IPS-NIHi7 (cell line): ENCODE measurements around the gene FYB1.

ENCODE experiments used
- DNase-seq: peaks from one replicate; pipeline ENCODE4 v3.0.0; 2012; ENCODE audit warnings: mixed read lengths; ENCODE audit errors: extremely low spot score

Gene FYB1

DNA sequence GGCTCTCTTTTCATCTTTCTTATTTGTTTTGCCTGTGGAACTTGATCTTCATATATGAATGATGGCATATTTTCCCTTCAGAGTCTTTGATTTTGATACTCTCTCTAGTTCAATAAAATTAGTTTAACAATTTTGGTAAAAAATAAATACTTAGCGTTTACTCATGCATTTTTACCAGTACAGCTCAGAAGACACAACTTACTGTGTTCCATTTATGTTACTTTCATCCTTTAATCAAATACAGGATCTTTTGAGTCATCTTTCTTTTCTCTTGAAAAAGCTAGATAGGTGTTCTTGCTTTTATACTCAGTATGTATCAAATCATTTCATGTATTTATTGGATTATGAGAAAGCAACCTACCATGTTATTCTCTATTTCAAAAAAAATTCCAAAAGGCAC is 98.0 kb downstream of the FYB1 start:
- no peak for DNase-seq

DNA sequence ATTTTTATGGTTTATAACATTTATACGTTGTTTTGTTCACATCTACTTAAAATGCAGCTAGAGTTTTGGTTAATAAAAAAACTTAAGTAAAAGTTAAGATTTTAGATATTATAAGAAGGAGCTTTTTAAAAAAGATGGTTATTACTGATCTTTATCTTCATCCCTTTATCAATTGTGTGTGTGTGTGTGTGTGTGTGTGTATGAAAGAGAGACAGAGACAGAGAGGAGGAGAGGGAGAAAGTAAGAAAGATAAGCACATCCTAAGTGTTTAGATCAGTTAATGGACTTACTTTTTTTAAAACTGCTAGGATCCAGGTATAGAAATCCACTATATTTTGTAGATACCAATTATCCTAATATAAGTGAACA is 99.3 kb downstream of the FYB1 start:
- DNase-seq = no peak

DNA sequence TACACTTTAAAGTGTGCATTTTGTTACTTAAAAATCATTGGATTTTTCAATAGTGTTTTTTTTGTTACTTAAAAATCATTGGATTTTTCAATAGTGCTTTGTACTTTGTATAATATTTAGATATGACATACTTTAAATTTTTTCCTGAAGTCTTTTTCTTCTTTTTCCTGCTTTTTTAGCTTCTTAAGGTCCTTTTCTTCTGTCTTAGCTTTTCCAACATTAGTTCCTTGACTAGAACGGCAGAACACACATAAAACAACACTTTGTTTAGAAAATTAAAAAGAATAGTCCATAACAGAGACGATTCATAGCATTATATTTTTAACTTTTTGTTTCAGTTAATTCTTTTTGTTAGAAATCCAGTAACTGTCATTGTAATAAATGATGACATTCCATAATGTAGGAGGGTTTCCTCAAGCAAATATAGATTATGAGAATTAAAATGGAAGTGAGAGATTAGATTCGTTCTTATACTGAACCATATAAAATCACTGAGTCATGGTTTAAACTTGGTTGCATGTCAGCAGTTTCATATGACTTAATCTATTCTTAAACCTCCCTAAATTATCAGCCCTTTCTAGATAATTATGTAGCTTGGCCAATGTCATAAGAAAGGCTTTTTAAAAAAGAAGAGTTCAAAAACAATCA is 99.8 kb downstream of the FYB1 start:
- DNase-seq = no peak

DNA sequence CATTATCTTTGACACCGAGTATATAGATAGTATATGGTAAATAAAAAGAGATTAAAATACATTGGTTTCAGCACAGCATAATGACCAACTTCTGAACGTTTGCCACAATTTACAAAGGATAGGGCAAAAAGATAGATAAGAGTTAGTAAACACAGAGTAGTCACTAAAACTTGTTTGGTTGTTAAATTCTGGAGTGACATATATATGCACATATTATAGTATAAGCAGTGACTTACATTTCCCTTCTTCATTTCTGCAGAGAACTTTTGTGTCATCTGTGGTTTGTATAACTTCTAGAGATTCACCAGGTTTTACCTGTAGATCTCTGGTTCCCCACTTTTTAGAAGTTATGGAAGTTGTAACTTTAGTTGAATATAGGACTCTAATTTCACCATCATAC is 100.7 kb downstream of the FYB1 start:
- no peak for DNase-seq

DNA sequence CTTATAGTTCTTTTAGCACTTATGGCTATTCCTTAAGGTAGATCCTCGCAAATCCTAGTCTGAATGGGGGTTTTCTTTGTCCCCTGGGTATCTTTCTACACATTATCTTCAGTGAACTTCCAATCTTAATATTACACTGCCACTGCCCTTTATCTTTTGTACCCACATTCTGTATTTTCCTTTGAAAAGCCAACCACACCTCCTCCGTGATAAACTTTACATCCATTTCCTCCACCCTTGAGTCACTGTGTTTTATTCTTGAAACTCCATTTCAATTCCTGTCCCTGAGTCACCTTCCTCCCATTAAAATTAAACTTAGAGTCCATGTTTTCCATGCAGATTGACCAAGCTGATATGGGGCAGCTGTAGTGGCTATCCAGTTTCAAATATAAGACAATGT is 102.0 kb downstream of the FYB1 start:
- DNase-seq = no peak

DNA sequence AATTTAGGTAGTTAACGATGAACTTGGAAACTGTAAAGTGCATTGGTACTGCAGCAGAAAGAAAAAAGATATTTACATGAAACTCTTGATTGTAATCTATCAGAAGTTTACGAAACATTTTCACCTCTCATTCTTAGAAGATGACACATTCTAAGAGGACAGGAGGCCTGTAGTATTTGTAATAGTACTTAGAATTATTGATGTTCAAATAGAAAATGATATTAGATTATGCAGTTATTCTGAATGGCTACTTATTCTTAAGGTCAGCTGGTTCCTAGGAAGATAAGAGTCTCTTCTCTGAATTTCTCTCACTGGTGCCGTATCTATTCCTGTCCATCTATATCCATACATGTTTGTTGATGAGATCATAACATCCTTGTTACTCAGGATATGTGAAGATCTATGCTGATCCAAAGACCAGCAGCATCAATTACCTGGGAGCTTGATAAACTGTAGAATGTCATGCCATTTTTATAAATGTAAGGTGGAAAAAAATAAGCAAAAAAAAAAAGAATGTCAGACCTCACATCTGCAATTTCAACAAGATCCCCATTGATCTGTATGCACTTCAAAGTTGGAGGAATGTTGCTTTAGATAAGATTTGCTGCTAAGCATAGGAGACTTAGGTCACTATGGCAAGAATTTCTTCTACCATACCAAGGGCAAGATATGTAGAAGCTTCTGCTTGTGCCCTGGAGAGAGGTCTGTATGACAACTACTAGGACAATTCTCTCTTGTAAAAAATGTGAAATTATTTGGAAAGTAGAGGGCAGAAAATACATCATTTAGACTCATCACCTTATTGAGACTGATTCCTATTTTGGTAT is 102.8 kb downstream of the FYB1 start:
- DNase-seq = no peak

DNA sequence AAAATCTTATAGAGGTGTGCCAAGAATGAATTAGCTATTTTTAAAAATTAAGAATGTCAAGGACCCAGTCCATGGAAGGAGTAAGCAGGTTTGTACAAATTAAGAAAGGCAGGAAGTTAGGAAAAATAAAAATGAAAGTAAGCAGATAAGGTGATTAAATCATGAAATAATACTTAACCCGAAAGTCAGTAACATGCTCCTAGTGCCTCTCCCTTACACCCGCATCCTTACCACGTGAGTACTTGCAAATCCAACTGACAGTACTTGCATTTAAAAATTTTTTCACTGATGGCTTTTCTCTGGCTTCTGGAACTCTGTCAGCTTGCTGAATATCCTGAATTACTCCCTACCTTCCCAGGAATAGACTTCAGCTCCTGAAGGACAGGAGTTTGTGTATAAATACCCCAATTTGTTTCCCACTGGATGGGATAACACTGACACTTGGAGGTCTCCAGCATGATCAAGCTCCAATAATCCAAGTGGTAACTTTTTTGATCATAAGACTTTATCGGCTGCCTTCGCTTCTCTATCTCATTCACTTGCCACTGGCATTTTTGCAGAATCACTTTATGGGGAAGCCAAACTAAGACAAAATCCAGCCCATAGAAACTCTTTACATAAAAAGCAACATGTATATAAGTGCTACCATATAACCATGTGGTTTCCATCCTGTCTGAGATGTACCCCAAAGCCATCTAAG is 103.6 kb downstream of the FYB1 start:
- no peak for DNase-seq

DNA sequence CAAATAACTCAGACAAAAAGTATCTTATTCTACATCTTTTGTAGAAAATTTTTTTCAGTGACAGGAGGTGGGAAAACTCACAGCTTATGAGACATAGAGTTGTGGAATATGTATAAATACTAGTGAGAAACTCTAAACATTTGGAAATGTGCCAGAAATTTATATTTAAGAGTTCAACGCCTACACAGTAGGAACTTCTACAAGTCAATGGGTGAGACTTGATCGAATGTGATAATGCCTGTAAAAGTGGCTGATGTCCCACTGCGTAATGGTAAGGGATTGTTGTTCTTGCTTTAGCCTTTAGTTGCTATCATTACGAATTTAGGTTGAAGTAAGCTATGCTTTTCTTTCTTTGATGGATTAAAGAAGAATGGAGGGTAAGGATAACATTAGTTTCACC is 105.2 kb downstream of the FYB1 start:
- no peak for DNase-seq

DNA sequence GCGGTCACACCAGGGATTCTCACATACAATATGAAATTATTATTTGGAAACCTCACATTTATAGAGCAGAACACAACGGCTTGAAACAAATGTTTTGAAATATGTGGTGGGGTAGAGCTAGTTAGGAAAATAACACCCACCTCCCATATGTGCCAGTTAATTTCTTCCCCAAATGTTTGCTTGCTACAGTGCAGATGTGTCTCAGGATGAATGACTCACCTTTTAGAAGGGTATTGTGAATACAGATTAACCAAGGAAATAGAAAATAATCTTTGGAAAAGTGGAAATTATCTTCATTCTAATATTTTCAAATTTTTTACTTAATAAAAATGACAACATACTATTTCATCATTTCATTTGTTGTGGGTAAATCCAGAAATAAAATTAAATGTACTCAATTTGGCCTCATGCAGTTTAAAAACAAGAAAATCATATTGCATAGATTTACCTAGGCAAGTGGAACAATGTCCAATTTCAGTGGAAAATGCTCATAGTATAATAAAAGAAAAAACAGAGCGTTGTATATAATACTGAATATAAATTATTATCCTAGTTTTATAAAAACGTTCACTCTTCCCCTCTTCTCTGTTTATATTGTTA is 105.9 kb downstream of the FYB1 start:
- no peak for DNase-seq

DNA sequence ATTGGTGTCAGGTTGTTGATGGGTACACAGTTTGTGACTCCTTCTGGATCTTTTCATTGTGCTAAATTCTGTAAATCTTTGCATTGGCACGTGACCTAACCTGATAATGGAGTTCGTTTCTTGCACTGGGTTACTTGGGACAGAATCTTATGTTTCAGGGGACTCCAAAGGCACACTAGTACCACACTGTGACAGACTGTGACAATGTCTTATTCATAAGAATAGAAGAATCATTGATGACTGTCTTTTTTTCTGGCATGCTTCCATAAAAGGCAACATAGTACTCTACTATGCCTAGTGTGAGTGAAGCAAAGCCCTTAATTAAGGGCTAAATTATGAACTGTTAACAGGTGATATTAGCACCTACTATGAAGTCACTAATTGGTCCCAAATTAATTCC is 109.8 kb downstream of the FYB1 start:
- DNase-seq = no peak

DNA sequence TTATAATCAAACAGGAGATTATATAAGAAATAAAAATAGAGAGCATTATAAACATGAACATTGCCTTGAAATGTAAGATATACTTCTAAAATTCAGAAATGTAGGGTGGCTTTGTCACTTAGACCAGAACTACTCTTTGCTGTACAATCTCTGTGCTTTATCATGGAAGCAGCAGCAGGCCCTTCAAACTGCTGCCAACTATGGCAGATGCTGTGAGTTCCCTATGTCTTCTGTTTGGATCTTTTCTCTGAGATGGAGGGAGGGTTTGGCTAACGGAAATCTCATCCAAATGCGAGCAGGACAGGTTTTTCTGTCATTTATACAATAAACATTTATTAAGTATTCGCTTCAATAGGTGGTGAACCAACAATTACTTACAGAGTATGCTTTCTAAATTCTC is 110.4 kb downstream of the FYB1 start:
- no peak for DNase-seq

DNA sequence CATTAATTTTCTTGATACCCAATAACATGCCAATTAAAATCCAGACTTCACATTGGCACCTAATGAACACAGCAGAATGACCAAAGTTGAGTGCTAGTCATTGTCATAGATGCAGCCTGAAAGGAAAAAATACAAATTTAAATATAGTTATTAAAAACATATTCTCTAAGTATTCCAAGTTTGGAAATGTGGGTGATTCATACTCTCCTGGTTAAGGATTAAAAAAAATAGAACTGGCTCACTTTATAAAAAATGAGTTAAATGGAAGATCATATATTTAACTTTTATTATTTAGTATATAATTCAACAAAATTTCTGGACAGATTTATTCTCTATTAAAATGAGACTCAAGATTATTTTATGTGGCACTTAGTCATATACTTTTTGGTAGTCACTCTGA is 112.0 kb downstream of the FYB1 start:
- DNase-seq = no peak

DNA sequence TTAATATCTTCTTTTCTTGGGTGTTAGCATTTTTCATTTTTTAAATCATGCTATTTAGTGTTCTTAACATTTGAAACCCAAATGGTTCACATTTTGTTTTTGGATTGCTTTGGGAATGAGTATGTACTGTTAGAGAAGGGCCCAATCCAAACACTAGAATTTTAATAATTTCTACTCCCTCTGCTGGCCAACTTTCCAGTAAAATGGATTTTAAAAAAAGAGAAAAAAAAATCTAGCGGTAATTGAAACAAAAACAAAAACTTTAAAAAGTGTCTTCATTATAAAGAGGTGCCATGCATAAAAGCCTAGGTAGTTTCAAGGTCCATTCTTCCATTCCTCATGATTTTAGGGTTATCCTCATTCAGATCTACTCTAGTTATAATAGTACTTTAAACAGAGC is 113.0 kb downstream of the FYB1 start:
- no peak for DNase-seq

DNA sequence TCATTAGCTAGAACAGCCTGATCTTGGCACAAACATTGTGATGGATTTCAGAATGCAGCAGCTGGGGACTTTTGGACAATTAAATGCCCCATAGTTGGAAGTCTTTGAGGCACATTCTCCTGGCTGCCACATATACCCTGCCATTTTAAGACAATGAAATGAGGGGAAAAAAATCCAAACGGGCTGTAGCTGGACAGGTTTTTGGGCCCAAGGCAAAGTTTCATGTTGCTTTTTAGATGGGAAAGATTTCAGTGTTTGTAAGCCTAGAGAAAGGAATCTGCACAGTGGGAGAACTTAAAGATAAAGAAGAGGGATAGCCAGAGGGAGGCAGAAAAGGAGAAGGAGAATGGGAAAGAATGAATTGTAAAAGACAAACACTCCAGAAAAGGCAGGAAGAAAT is 115.1 kb downstream of the FYB1 start:
- no peak for DNase-seq

DNA sequence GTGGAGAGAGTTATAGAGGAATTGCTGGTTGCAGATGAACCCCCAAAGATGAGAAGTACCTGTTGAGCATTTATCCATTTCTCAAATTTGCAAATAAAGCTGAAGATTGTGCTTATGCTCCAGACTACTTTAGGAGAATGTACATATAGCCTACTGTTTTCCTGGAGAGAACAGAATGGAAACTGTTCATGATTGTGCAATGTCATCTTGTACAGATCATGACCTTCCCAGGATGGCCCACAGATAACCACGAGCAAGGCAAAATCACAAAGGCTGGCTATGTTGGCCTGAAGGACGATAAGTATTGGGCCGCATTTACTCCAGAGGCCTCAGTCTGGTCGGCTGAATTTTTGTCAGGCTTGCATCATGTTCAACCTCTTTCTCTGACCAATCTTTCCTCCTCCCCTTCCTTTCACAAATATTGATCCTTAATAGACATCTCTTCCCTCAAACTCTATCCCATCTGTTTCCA is 116.6 kb downstream of the FYB1 start:
- no peak for DNase-seq

DNA sequence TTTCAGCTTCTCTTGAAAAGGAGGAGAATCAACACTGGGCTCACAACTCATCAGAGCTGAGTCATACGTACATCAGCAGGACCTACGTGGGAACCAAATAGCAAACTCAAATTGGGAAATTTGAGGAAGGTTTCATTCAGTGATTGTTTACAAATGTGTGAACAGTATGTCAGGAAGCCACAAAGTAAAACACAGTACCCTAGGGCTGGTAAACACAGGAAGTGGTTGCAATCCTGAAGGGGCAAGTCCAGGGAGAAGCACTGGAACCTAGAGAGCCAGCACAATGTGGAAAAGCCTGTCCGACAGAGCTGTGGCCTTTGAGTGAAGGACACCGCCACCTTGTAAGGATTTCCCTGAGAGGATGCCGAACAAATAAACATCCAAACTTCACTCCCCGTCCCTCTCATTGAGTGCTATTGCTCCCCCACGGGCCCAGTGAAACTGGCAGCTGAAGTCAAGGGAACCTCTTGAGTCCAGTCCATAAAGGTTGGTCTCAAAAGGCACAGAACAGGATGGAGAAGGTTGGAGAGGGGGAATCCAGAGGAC is 118.4 kb downstream of the FYB1 start:
- no peak for DNase-seq

DNA sequence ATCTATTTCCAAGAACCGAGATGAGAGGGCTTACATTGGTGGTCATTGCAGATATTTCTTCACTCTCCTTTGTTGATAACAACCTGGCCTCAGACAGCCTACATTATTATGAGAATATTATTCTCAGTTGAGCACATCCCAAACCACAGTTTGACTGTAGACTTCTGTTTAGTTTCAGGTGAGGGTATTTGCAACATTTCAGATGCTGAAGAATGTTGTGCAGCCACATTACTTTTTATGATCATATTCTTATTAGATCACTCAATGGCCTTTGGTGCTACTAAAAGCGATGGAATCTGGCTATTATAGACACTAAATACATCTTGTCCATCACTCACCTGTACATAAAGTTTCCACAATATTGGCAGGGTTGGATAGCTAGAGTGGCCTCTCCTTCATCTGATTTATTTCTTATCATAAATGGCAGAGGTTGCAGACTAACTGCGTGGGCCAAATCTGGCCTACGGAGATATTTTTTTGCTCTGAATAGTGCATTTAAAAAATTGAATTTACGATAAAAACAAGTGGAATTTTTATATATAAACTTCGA is 119.0 kb downstream of the FYB1 start:
- no peak for DNase-seq

DNA sequence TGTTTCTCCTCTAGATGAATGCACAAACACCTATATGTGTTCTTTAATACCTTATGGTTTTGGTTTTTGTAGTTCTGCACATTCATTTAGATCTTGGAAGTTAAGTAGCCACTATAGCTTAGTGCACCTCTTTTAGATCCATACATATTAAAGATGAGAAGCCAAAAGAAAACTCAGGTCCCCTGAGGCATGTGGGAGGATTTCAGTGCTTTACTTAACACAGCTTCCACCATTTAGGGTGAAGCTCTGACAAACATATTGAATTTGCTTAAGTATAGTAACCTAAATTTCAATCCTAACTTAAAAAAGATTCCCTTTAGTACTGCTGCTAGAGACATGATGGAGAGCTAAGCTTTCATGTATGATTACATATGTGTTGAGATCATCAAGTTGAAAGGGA is 119.5 kb downstream of the FYB1 start:
- no peak for DNase-seq

DNA sequence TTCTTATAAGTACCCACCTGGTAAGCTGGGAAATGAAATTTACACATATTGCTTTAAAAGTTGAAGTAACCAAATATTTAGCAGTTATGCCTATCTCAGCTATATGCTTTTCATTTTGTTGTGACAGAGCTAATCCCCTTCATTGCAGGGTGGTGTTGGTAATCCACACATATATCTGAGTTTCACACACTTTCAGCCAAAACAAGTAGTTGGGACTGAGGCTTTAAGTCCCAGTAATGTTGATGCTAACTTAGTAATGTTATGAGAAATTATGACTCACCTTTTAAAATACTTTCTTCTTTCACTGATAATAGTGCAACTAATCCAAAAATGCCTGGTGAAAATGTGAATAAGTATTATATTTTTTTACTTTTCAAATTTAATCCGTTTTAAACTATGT is 126.0 kb downstream of the FYB1 start:
- no peak for DNase-seq

DNA sequence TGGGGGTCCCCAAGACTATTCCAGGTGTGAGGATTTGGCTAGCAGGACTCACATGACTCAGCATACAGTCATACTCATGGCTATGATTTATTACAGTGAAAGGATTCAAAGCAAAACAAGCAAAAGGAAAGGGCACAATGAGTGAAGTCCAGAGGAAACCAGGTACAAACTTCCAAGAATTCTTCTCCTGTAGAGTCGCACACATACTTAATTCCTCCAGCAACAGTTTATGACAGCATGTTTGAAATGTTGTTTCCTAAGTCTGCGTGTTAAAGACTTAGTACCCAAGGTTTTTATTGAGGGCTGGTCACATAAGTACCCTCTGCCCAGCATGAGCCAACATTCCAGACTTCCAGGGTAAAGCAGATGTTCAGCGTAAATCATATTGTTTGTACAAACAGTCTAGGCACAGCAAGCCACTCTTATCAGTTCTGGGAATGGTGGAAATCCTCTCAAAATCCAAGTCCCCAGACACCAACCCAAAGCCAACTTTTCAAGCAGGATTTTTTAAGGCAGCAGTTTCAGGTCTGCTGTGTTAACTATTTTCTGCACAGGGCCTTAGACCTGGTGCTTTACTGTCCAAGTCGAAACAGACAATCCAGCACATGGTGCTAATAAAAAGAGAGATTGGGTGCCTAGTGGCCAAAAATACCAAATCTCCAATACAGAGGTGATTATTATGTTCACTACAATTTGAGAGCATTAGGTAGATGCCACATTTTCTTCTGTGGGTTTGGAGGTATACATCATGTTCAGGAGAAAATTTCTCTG is 126.6 kb downstream of the FYB1 start:
- no peak for DNase-seq

DNA sequence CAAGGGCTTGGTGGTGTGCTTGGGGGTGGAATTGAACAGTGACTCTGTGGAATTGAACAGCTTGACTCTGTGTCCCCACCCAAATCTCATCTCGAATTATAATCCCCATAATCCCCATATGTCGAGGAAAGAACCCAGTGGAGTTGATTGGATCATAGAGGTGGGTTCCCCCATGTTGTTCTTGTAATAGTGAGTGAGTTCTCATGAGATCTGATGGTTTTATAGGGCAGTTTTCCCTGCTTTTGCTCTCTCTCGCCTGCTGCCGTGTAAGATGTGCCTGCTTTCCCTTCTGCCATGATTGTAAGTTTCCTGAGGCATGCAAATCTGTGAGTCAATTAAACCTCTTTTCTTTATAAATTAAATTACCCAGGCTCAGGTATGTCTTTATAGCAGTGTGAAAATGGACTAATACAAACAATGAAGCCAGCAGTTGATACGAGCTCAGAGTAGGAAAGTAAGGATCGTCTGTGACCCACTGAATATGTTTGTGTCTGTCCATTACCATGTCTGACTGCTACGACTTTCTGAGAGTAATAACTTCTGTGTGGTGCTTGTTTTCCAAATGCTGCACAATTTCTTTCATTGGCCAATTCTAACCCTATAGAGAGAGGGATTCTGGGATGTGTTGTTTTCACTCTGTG is 127.3 kb downstream of the FYB1 start:
- DNase-seq = no peak
